ENCODE measurements around the gene RBM4B.

The RBM4B gene

DNA sequence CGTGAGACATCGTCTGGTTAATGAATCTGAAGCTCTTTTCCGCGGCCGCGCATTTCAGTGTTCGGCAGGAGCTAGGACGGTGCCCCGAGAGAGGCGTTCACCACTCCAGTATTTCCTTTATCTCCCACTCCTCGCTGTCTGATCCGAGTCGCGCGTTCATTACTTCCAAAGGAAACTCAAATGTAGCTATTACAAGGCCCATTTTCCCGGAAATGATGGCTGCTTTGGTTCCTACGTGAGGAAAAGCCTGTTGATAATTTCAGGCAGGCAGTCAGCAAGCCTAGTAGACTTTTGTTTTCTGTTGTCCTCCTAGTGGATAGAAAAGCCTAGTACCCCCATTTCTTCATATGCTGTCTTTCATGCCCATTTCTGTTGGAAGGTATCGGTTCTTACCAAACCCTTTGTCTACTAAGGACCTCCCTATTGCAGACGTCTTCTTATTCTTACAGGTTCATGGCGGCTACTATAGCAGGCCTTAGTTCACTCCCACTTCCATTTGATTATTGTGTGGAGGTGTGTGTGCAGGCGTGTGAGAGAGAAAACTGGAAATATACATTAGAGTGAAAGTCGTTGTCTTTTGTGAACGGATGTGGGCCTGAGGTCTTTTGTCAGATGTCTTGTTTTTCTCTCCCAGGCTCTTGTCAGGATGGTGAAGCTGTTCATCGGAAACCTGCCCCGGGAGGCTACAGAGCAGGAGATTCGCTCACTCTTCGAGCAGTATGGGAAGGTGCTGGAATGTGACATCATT, 38.4 kb downstream of the RBM4B start:
- H3K4me1 Mint-ChIP-seq = peaks cover 62% of the 10 kb centered on the region
- DNase-seq = no peak

DNA sequence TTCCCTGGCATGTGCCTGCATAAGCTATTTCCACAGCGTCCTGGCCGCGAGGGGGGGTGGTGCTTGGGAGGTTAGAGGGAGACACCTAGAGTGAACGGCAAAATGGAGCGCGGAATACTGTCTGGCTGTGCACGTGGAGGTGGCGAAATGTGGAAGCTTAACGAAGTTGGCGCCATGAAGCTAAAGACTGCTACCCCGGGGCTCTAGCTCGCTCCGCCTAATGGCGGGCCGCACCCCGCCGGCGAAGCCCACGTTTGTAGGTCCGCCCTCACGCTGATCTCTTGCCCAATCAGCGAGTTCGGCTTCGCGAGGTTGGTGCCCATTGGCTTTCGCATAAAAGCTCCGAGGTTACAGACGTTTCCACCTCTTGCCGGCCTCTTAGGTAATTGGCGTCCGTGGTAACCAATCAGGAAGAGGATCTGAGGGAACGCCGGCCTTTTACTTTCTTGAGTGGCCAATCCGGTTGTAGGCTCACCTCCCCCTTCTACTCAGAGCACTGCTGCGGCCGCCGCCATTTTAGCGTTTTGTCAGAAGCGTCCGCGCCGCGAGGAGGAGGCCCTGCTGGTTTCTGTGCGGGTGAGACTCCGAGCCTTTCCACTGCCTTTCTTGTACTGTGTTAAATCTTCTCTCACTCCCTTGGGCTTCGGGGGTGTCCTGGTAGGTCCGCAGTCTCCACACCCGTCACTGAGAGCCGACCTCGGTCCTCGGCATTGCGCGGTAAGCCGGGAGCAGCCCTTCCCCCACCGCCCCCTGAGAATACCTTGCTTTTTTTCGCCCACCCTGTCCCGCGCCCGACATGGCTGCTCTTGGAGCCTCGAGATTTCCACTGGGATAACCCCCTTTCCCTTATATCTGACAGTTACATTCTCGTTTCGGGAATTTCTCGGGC, 39.3 kb downstream of the RBM4B start, which contains the start of gene RBM4:
RBM4 (plus strand) TSS at position 527 of the 889 bp plus-strand sequence. CDS start 1,009 bp downstream, outside the sequence.
- peaks cover 54% of the 10 kb centered on the region for H3K4me1 Mint-ChIP-seq

More for the DNA sequence above, 38.4 kb downstream of the RBM4B start:
- Mint-ChIP-seq H3K9me3 (peaks cover 4% of the 10 kb centered on the region), H3K27ac (peak overlapping the region; percentile 100), H3K27me3 (ENCODE audit: low read depth, poor library complexity) (peaks cover 3% of the 10 kb centered on the region), H3K4me3 (peak overlapping the region; percentile 93), H3K36me3 (ENCODE audit: low read depth) (peaks cover 74% of the 10 kb centered on the region)
- TF ChIP-seq, protein P1, sequence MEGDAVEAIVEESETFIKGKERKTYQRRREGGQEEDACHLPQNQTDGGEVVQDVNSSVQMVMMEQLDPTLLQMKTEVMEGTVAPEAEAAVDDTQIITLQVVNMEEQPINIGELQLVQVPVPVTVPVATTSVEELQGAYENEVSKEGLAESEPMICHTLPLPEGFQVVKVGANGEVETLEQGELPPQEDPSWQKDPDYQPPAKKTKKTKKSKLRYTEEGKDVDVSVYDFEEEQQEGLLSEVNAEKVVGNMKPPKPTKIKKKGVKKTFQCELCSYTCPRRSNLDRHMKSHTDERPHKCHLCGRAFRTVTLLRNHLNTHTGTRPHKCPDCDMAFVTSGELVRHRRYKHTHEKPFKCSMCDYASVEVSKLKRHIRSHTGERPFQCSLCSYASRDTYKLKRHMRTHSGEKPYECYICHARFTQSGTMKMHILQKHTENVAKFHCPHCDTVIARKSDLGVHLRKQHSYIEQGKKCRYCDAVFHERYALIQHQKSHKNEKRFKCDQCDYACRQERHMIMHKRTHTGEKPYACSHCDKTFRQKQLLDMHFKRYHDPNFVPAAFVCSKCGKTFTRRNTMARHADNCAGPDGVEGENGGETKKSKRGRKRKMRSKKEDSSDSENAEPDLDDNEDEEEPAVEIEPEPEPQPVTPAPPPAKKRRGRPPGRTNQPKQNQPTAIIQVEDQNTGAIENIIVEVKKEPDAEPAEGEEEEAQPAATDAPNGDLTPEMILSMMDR (IDR thresholded peaks at IDR 0.05) = no peak

GRCh38 chr11:66637557-66638176, 40.0 kb downstream of the RBM4B start:
- TF ChIP-seq, protein P1 (IDR thresholded peaks at IDR 0.05) = no peak
- H3K4me3 Mint-ChIP-seq = peak overlapping the region; percentile 93
- peaks cover 4% of the 10 kb centered on the region for H3K9me3 Mint-ChIP-seq
- peaks cover 68% of the 10 kb centered on the region for H3K36me3 Mint-ChIP-seq (ENCODE audit: low read depth)
- H3K27ac Mint-ChIP-seq = peak overlapping the region; percentile 95
- DNase-seq = no peak
- peaks cover 47% of the 10 kb centered on the region for H3K4me1 Mint-ChIP-seq
- peaks cover 3% of the 10 kb centered on the region for H3K27me3 Mint-ChIP-seq (ENCODE audit: low read depth, poor library complexity)

More for the DNA sequence above, 39.3 kb downstream of the RBM4B start, which contains the start of gene RBM4:
- Mint-ChIP-seq H3K9me3 (peaks cover 4% of the 10 kb centered on the region), H3K27me3 (ENCODE audit: low read depth, poor library complexity) (peaks cover 3% of the 10 kb centered on the region), H3K4me3 (peak within 1 kb of the TSS; percentile 93), H3K36me3 (ENCODE audit: low read depth) (peaks cover 71% of the 10 kb centered on the region), H3K27ac (peak within 1 kb of the TSS; percentile 100)
- TF ChIP-seq, protein P1 (IDR thresholded peaks at IDR 0.05) = no peak
- peak; percentile 94 for DNase-seq

DNA sequence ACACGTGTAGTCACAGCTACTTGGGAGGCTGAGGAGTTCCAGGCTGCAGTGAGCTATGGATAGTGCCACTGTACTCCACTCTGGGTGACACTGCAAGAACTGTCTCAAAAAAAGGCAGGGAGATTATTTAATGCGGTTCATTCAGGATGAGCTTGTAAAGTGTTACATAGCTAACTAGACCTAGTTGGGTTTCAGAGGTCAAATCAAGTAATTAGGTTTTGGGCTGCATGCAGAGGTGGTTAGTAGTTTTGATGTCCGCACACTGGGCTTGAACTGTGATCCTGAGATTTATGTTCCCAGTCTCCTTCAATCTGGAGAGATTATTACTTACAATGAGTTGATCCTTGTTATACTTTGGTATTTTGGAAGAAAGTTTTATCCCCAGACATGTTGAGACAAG, 41.3 kb downstream of the RBM4B start:
- H3K4me1 Mint-ChIP-seq = peaks cover 34% of the 10 kb centered on the region
- no peak overlapping the region for H3K4me3 Mint-ChIP-seq
- peaks cover 4% of the 10 kb centered on the region for H3K9me3 Mint-ChIP-seq
- H3K27me3 Mint-ChIP-seq (ENCODE audit: low read depth, poor library complexity) = peaks cover 3% of the 10 kb centered on the region
- no peak for DNase-seq
- peaks cover 71% of the 10 kb centered on the region for H3K36me3 Mint-ChIP-seq (ENCODE audit: low read depth)
- H3K27ac Mint-ChIP-seq = peak overlapping the region; percentile 58
- TF ChIP-seq, protein P1 (IDR thresholded peaks at IDR 0.05) = no peak

- H3K9me3 Mint-ChIP-seq = peaks cover 4% of the 10 kb centered on the region
- no peak overlapping the region for H3K27ac Mint-ChIP-seq
- peaks cover 8% of the 10 kb centered on the region for H3K4me1 Mint-ChIP-seq
- DNase-seq = no peak
- peaks cover 85% of the 10 kb centered on the region for H3K36me3 Mint-ChIP-seq (ENCODE audit: low read depth)
- H3K4me3 Mint-ChIP-seq = no peak overlapping the region
- TF ChIP-seq, protein P1 (IDR thresholded peaks at IDR 0.05) = no peak
- peaks cover 3% of the 10 kb centered on the region for H3K27me3 Mint-ChIP-seq (ENCODE audit: low read depth, poor library complexity)
Measured at GRCh38 chr11:66632952-66633351, 44.7 kb downstream of the RBM4B start.

Measured in nephron progenitor cell (in vitro differentiated cells).